ENCODE measurements around the gene CDK5. TPM values are rescaled to one million over a fixed set of nuclear protein-coding genes. Genes with fewer than 3 reads are reported as not detected.
"Not testable (repeated sequence)": the region's sequence is repeated elsewhere in the genome, so short reads cannot be mapped to it uniquely, and the experiment has no call there.

The CDK5 gene
- total and polyA plus RNA-seq, 2 donors, result 8.9 to 19.8 TPM

GRCh38 chr7:151035026-151035717 is 22.5 kb downstream of the CDK5 start:
- Histone ChIP-seq H3K27me3 (ENCODE audit: control insufficient read depth in 2 of 2, insufficient read depth in 1 of 2, low read length in 1 of 2) (no peaks in the 10 kb centered on the region), H3K4me1 (ENCODE audit: control insufficient read depth in 2 of 2, insufficient read depth in 2 of 2, low read length in 2 of 2) (peaks cover 0 to 5% of the 10 kb centered on the region in 2 donors), H3K9me3 (ENCODE audit: control insufficient read depth in 2 of 2, insufficient read depth in 1 of 2, low read length in 1 of 2) (no peaks in the 10 kb centered on the region), H3K36me3 (ENCODE audit: control insufficient read depth in 2 of 2, insufficient read depth in 2 of 2, low read length in 1 of 2) (peaks cover 46 to 51% of the 10 kb centered on the region in 2 donors), H3K4me3 (ENCODE audit: low read length in 2 of 2) (no peak overlapping the region), H3K27ac (ENCODE audit: low read depth in 1 of 2, low read length in 1 of 2) (no peak overlapping the region)
- 96% methylated on average over 21 of the region's 21 CpGs for WGBS
- DNase-seq (ENCODE audit: low read depth in 6 of 9, low spot score in 9 of 9), result no peak

- no peak for DNase-seq (ENCODE audit: low read depth in 6 of 9, low spot score in 9 of 9)
- Histone ChIP-seq H3K27ac (ENCODE audit: low read depth in 1 of 2, low read length in 1 of 2) (no peak overlapping the region), H3K36me3 (ENCODE audit: control insufficient read depth in 2 of 2, insufficient read depth in 2 of 2, low read length in 1 of 2) (peaks cover 46 to 51% of the 10 kb centered on the region in 2 donors), H3K9me3 (ENCODE audit: control insufficient read depth in 2 of 2, insufficient read depth in 1 of 2, low read length in 1 of 2) (no peaks in the 10 kb centered on the region), H3K4me1 (ENCODE audit: control insufficient read depth in 2 of 2, insufficient read depth in 2 of 2, low read length in 2 of 2) (peaks cover 0 to 5% of the 10 kb centered on the region in 2 donors), H3K27me3 (ENCODE audit: control insufficient read depth in 2 of 2, insufficient read depth in 1 of 2, low read length in 1 of 2) (no peaks in the 10 kb centered on the region), H3K4me3 (ENCODE audit: low read length in 2 of 2) (no peak overlapping the region)
- 95% methylated on average over 21 of the region's 21 CpGs for WGBS
Observed at GRCh38 chr7:151034312-151035025, 23.2 kb downstream of the CDK5 start.

GRCh38 chr7:151033864-151034249 is 23.8 kb downstream of the CDK5 start:
- 98% methylated on average over 5 of the region's 5 CpGs for WGBS
- Histone ChIP-seq H3K9me3 (ENCODE audit: control insufficient read depth in 2 of 2, insufficient read depth in 1 of 2, low read length in 1 of 2) (no peaks in the 10 kb centered on the region), H3K4me1 (ENCODE audit: control insufficient read depth in 2 of 2, insufficient read depth in 2 of 2, low read length in 2 of 2) (peaks cover 5 to 9% of the 10 kb centered on the region in 2 donors), H3K27me3 (ENCODE audit: control insufficient read depth in 2 of 2, insufficient read depth in 1 of 2, low read length in 1 of 2) (no peaks in the 10 kb centered on the region), H3K4me3 (ENCODE audit: low read length in 2 of 2) (no peak overlapping the region), H3K36me3 (ENCODE audit: control insufficient read depth in 2 of 2, insufficient read depth in 2 of 2, low read length in 1 of 2) (peaks cover 46 to 51% of the 10 kb centered on the region in 2 donors), H3K27ac (ENCODE audit: low read depth in 1 of 2, low read length in 1 of 2) (no peak overlapping the region)
- DNase-seq (ENCODE audit: low read depth in 6 of 9, low spot score in 9 of 9), result no peak

- H3K27me3 ChIP-seq (ENCODE audit: control insufficient read depth in 2 of 2, insufficient read depth in 1 of 2, low read length in 1 of 2), result no peaks in the 10 kb centered on the region
- DNase-seq (ENCODE audit: low read depth in 6 of 9, low spot score in 9 of 9), result no peak
- no peak overlapping the region for H3K27ac ChIP-seq (ENCODE audit: low read depth in 1 of 2, low read length in 1 of 2)
- H3K4me3 ChIP-seq (ENCODE audit: low read length in 2 of 2), result no peak overlapping the region
- peaks cover 44 to 51% of the 10 kb centered on the region in 2 donors for H3K36me3 ChIP-seq (ENCODE audit: control insufficient read depth in 2 of 2, insufficient read depth in 2 of 2, low read length in 1 of 2)
- H3K9me3 ChIP-seq (ENCODE audit: control insufficient read depth in 2 of 2, insufficient read depth in 1 of 2, low read length in 1 of 2), result no peaks in the 10 kb centered on the region
- H3K4me1 ChIP-seq (ENCODE audit: control insufficient read depth in 2 of 2, insufficient read depth in 2 of 2, low read length in 2 of 2), result peaks cover 6 to 7% of the 10 kb centered on the region in 2 donors
- 96% methylated on average over 17 of the region's 17 CpGs for WGBS
Observed at GRCh38 chr7:151032936-151033863, 24.5 kb downstream of the CDK5 start.

- WGBS, result 99% methylated on average over 4 of the region's 4 CpGs
- Histone ChIP-seq H3K27me3 (ENCODE audit: control insufficient read depth in 2 of 2, insufficient read depth in 1 of 2, low read length in 1 of 2) (peaks cover 0 to 15% of the 10 kb centered on the region in 2 donors), H3K36me3 (ENCODE audit: control insufficient read depth in 2 of 2, insufficient read depth in 2 of 2, low read length in 1 of 2) (peaks cover 32 to 33% of the 10 kb centered on the region in 2 donors), H3K4me3 (ENCODE audit: low read length in 2 of 2) (no peak overlapping the region), H3K27ac (ENCODE audit: low read depth in 1 of 2, low read length in 1 of 2) (no peak overlapping the region), H3K9me3 (ENCODE audit: control insufficient read depth in 2 of 2, insufficient read depth in 1 of 2, low read length in 1 of 2) (no peaks in the 10 kb centered on the region), H3K4me1 (ENCODE audit: control insufficient read depth in 2 of 2, insufficient read depth in 2 of 2, low read length in 2 of 2) (peaks cover 9 to 15% of the 10 kb centered on the region in 2 donors)
- DNase-seq (ENCODE audit: low read depth in 6 of 9, low spot score in 9 of 9), result no peak
Observed at GRCh38 chr7:151031011-151031410, 26.7 kb downstream of the CDK5 start.

GRCh38 chr7:151028948-151029501 is 28.7 kb downstream of the CDK5 start:
- Histone ChIP-seq H3K4me3 (ENCODE audit: low read length in 2 of 2) (peak overlapping the region; percentile 86), H3K27me3 (ENCODE audit: control insufficient read depth in 2 of 2, insufficient read depth in 1 of 2, low read length in 1 of 2) (peaks cover 0 to 33% of the 10 kb centered on the region in 2 donors), H3K27ac (ENCODE audit: low read depth in 1 of 2, low read length in 1 of 2) (no peak overlapping the region), H3K9me3 (ENCODE audit: control insufficient read depth in 2 of 2, insufficient read depth in 1 of 2, low read length in 1 of 2) (no peaks in the 10 kb centered on the region), H3K36me3 (ENCODE audit: control insufficient read depth in 2 of 2, insufficient read depth in 2 of 2, low read length in 1 of 2) (peaks cover 12 to 15% of the 10 kb centered on the region in 2 donors), H3K4me1 (ENCODE audit: control insufficient read depth in 2 of 2, insufficient read depth in 2 of 2, low read length in 2 of 2) (peaks cover 9 to 15% of the 10 kb centered on the region in 2 donors)
- 81% methylated on average over 17 of the region's 17 CpGs for WGBS
- DNase-seq (ENCODE audit: low read depth in 6 of 9, low spot score in 9 of 9), result no peak

GRCh38 chr7:151028131-151028947 is 29.4 kb downstream of the CDK5 start, which contains the start of gene ABCB8:
ABCB8 (plus strand) TSS chr7:151028450; CDS start chr7:151028516, 66 bp downstream.
- Histone ChIP-seq H3K27ac (ENCODE audit: low read depth in 1 of 2, low read length in 1 of 2) (peak within 1 kb of the TSS; percentile 80 to 82), H3K4me1 (ENCODE audit: control insufficient read depth in 2 of 2, insufficient read depth in 2 of 2, low read length in 2 of 2) (peaks cover 9 to 15% of the 10 kb centered on the region in 2 donors), H3K4me3 (ENCODE audit: low read length in 2 of 2) (peak within 1 kb of the TSS; percentile 86), H3K36me3 (ENCODE audit: control insufficient read depth in 2 of 2, insufficient read depth in 2 of 2, low read length in 1 of 2) (peaks cover 10 to 11% of the 10 kb centered on the region in 2 donors), H3K27me3 (ENCODE audit: control insufficient read depth in 2 of 2, insufficient read depth in 1 of 2, low read length in 1 of 2) (peaks cover 0 to 38% of the 10 kb centered on the region in 2 donors), H3K9me3 (ENCODE audit: control insufficient read depth in 2 of 2, insufficient read depth in 1 of 2, low read length in 1 of 2) (no peaks in the 10 kb centered on the region)
- 1% methylated on average over 53 of the region's 53 CpGs for WGBS
- peak; percentile 98 to 100 (median 99) for DNase-seq (ENCODE audit: low read depth in 6 of 9, low spot score in 9 of 9)

GRCh38 chr7:151027728-151028130 is 30.0 kb downstream of the CDK5 start:
- Histone ChIP-seq H3K27ac (ENCODE audit: low read depth in 1 of 2, low read length in 1 of 2) (peak overlapping the region; percentile 71 to 82), H3K27me3 (ENCODE audit: control insufficient read depth in 2 of 2, insufficient read depth in 1 of 2, low read length in 1 of 2) (peaks cover 0 to 45% of the 10 kb centered on the region in 2 donors), H3K4me3 (ENCODE audit: low read length in 2 of 2) (peak overlapping the region; percentile 86), H3K4me1 (ENCODE audit: control insufficient read depth in 2 of 2, insufficient read depth in 2 of 2, low read length in 2 of 2) (peaks cover 9 to 15% of the 10 kb centered on the region in 2 donors)
- DNase-seq (ENCODE audit: low read depth in 6 of 9, low spot score in 9 of 9); H3K36me3 ChIP-seq (ENCODE audit: control insufficient read depth in 2 of 2, insufficient read depth in 2 of 2, low read length in 1 of 2); H3K9me3 ChIP-seq (ENCODE audit: control insufficient read depth in 2 of 2, insufficient read depth in 1 of 2, low read length in 1 of 2): not testable (repeated sequence)
- WGBS, result 10% methylated on average over 16 of the region's 16 CpGs

Data from thymus (tissue), 11 donors.